Central memory CD8-positive, alpha-beta T cell (primary cell): Measurements from ENCODE around the gene CERK.

Experiments used
- ATAC-seq: fragments of 150-1000 bp; cut with Tn5 transposase; replicated peaks from 2 replicates; pipeline ENCODE4 v1.10.0; 2022; ENCODE audit warnings: mild to moderate bottlenecking, moderate FRiP score, moderate number of reproducible peaks; ENCODE audit not compliant: poor library complexity, severe bottlenecking; ENCODE audit errors: extremely low read depth
- DNase-seq, 2 donors: peaks; one replicate each; pipeline ENCODE4 v3.0.0; 2021; ENCODE audit warnings: low spot score in 2 of 2
- H3K27ac Mint-ChIP-seq: one replicate; pipeline ENCODE4 v1.8.0; 2022; ENCODE audit warnings: low read depth, mild to moderate bottlenecking, moderate library complexity, mixed read lengths
- H3K27me3 Mint-ChIP-seq: one replicate; pipeline ENCODE4 v1.8.0; 2022; ENCODE audit warnings: mixed read lengths
- H3K36me3 Mint-ChIP-seq: one replicate; pipeline ENCODE4 v1.8.0; 2022; ENCODE audit warnings: mild to moderate bottlenecking, moderate library complexity, mixed read lengths; ENCODE audit not compliant: insufficient read depth
- H3K4me1 Mint-ChIP-seq: one replicate; pipeline ENCODE4 v1.8.0; 2022; ENCODE audit warnings: mixed read lengths
- H3K4me3 Mint-ChIP-seq: one replicate; pipeline ENCODE4 v1.8.0; 2022; ENCODE audit warnings: mild to moderate bottlenecking, moderate library complexity, mixed read lengths
- H3K9me3 Mint-ChIP-seq: one replicate; pipeline ENCODE4 v1.8.0; 2022; ENCODE audit warnings: mixed read lengths

The CERK gene

GRCh38 chr22:46752286-46752987, 14.4 kb upstream of the CERK start:
- H3K36me3 Mint-ChIP-seq, result peaks cover 6% of the 10 kb centered on the region
- H3K9me3 Mint-ChIP-seq, result no peaks in the 10 kb centered on the region
- no peak overlapping the region for H3K4me3 Mint-ChIP-seq
- no peaks in the 10 kb centered on the region for H3K27me3 Mint-ChIP-seq
- H3K27ac Mint-ChIP-seq, result no peak overlapping the region
- ATAC-seq (no peak), DNase-seq (no peak)
- H3K4me1 Mint-ChIP-seq, result peaks cover 29% of the 10 kb centered on the region

GRCh38 chr22:46750863-46751443, 12.9 kb upstream of the CERK start:
- peak overlapping the region; percentile 97 for H3K27ac Mint-ChIP-seq
- H3K4me1 Mint-ChIP-seq, result peaks cover 29% of the 10 kb centered on the region
- peak overlapping the region; percentile 43 for H3K4me3 Mint-ChIP-seq
- peaks cover 8% of the 10 kb centered on the region for H3K36me3 Mint-ChIP-seq
- no peaks in the 10 kb centered on the region for H3K9me3 Mint-ChIP-seq
- no peaks in the 10 kb centered on the region for H3K27me3 Mint-ChIP-seq
- no peak for DNase-seq
- ATAC-seq, result no peak

- Mint-ChIP-seq H3K4me3 (peak overlapping the region; percentile 70), H3K9me3 (no peaks in the 10 kb centered on the region), H3K4me1 (peaks cover 29% of the 10 kb centered on the region), H3K27me3 (no peaks in the 10 kb centered on the region), H3K36me3 (peaks cover 8% of the 10 kb centered on the region), H3K27ac (peak overlapping the region; percentile 97)
- no peak for DNase-seq
- no peak for ATAC-seq
Observed at GRCh38 chr22:46750530-46750800, 12.4 kb upstream of the CERK start.

GRCh38 chr22:46749682-46750529, 11.9 kb upstream of the CERK start:
- peaks cover 29% of the 10 kb centered on the region for H3K4me1 Mint-ChIP-seq
- H3K36me3 Mint-ChIP-seq, result peaks cover 6% of the 10 kb centered on the region
- H3K27me3 Mint-ChIP-seq, result no peaks in the 10 kb centered on the region
- DNase-seq, result no peak
- peak overlapping the region; percentile 97 for H3K27ac Mint-ChIP-seq
- no peak for ATAC-seq
- H3K4me3 Mint-ChIP-seq, result peak overlapping the region; percentile 70
- H3K9me3 Mint-ChIP-seq, result no peaks in the 10 kb centered on the region

- Mint-ChIP-seq H3K27me3 (no peaks in the 10 kb centered on the region), H3K4me3 (peak overlapping the region; percentile 70), H3K4me1 (peaks cover 29% of the 10 kb centered on the region), H3K36me3 (peaks cover 6% of the 10 kb centered on the region), H3K27ac (peak overlapping the region; percentile 97), H3K9me3 (no peaks in the 10 kb centered on the region)
- peak; percentile 98 for ATAC-seq
- peak; percentile 28 to 67 for DNase-seq
Observed at GRCh38 chr22:46748908-46749675, 11.0 kb upstream of the CERK start.

GRCh38 chr22:46748206-46748907, 10.3 kb upstream of the CERK start:
- peaks cover 29% of the 10 kb centered on the region for H3K4me1 Mint-ChIP-seq
- H3K27me3 Mint-ChIP-seq, result no peaks in the 10 kb centered on the region
- no peaks in the 10 kb centered on the region for H3K9me3 Mint-ChIP-seq
- ATAC-seq (no peak), DNase-seq (no peak)
- H3K4me3 Mint-ChIP-seq, result peak overlapping the region; percentile 70
- H3K27ac Mint-ChIP-seq, result peak overlapping the region; percentile 97
- H3K36me3 Mint-ChIP-seq, result peaks cover 6% of the 10 kb centered on the region

GRCh38 chr22:46747646-46748045, 9.6 kb upstream of the CERK start:
- H3K36me3 Mint-ChIP-seq, result peaks cover 6% of the 10 kb centered on the region
- ATAC-seq (no peak), DNase-seq (no peak)
- H3K4me3 Mint-ChIP-seq, result no peak overlapping the region
- H3K27me3 Mint-ChIP-seq, result no peaks in the 10 kb centered on the region
- H3K4me1 Mint-ChIP-seq, result peaks cover 29% of the 10 kb centered on the region
- no peaks in the 10 kb centered on the region for H3K9me3 Mint-ChIP-seq
- H3K27ac Mint-ChIP-seq, result no peak overlapping the region

- no peak for ATAC-seq
- no peaks in the 10 kb centered on the region for H3K27me3 Mint-ChIP-seq
- no peak overlapping the region for H3K4me3 Mint-ChIP-seq
- DNase-seq, result no peak
- no peak overlapping the region for H3K27ac Mint-ChIP-seq
- no peaks in the 10 kb centered on the region for H3K9me3 Mint-ChIP-seq
- H3K36me3 Mint-ChIP-seq, result peaks cover 6% of the 10 kb centered on the region
- H3K4me1 Mint-ChIP-seq, result peaks cover 29% of the 10 kb centered on the region
Observed at GRCh38 chr22:46746620-46747019, 8.6 kb upstream of the CERK start.

DNA sequence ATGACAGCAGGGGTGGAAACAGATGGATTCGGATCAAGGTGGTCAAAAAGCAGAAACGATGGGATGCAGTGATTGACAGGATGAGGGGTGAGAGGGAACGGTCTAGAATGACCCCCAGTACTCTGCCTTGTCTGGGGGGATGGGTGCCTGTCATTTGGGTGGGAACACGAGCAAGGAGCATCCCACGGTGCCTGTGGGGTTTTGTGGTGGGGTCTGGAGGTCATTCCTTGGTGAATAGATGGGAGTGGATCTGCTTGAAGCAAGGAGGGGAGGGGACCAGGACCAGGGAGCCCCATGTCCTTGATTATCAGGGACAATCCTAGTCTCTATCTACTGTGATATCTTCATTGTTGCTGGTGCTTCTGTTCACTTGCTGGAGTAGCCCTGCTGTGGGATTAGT, 8.1 kb upstream of the CERK start:
- ATAC-seq, result no peak
- Mint-ChIP-seq H3K4me3 (no peak overlapping the region), H3K4me1 (peaks cover 26% of the 10 kb centered on the region), H3K9me3 (no peaks in the 10 kb centered on the region), H3K27ac (no peak overlapping the region), H3K36me3 (peaks cover 6% of the 10 kb centered on the region), H3K27me3 (no peaks in the 10 kb centered on the region)
- DNase-seq, result no peak

DNA sequence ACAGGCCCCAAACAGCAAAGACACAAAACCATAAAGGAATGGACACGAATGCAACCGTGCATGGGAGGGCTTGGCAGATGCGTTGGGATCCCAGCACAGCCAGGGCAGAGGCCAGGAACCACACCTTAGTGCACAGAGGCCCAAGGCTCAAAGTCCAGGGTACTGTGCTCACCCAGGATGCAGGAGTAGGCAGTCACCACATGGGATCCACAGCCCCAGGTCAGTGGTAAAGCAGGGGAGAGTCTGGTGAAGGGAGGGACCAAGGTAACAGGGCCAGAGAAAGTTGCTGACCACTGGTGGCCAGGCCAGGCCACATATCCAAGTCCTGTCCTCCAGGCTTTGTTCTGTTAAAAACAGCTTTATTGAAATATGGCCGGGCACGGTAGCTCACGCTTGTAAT, 6.5 kb upstream of the CERK start:
- H3K27ac Mint-ChIP-seq, result no peak overlapping the region
- H3K4me3 Mint-ChIP-seq, result no peak overlapping the region
- peaks cover 5% of the 10 kb centered on the region for H3K36me3 Mint-ChIP-seq
- no peaks in the 10 kb centered on the region for H3K9me3 Mint-ChIP-seq
- no peak for DNase-seq
- no peak for ATAC-seq
- H3K4me1 Mint-ChIP-seq, result peaks cover 11% of the 10 kb centered on the region
- no peaks in the 10 kb centered on the region for H3K27me3 Mint-ChIP-seq

- H3K9me3 Mint-ChIP-seq, result no peaks in the 10 kb centered on the region
- ATAC-seq (no peak), DNase-seq (no peak)
- H3K27ac Mint-ChIP-seq, result no peak overlapping the region
- H3K36me3 Mint-ChIP-seq, result peaks cover 4% of the 10 kb centered on the region
- peaks cover 10% of the 10 kb centered on the region for H3K4me1 Mint-ChIP-seq
- H3K27me3 Mint-ChIP-seq, result no peaks in the 10 kb centered on the region
- H3K4me3 Mint-ChIP-seq, result no peak overlapping the region
Observed at GRCh38 chr22:46742576-46743221, 4.6 kb upstream of the CERK start.
